ENCODE data around the gene CGB2. TPM values are rescaled to one million over a fixed set of nuclear protein-coding genes. Genes with fewer than 3 reads are reported as not detected.
A peak's percentile ranks its signal among the peaks of the same experiment; 100 is the strongest.
"Not testable (repeated sequence)": the region's sequence is repeated elsewhere in the genome, so short reads cannot be mapped to it uniquely, and the experiment has no call there.

Gene CGB2
- total and polyA plus RNA-seq, 4 donors, result 1.1 TPM; not detected in 3

GRCh38 chr19:49016067-49016839 is 15.4 kb upstream of the CGB2 start:
- Histone ChIP-seq H3K36me3 (ENCODE audit: control insufficient read depth in 1 of 2, insufficient read depth in 2 of 2, low read length in 1 of 2) (no peaks in the 10 kb centered on the region), H3K9me3 (ENCODE audit: control insufficient read depth, low read length) (no peaks in the 10 kb centered on the region), H3K4me3 (ENCODE audit: low read length in 2 of 2) (no peak overlapping the region), H3K27ac (ENCODE audit: low read depth in 1 of 2, low read length in 2 of 2) (no peak overlapping the region), H3K27me3 (ENCODE audit: control insufficient read depth in 1 of 2, insufficient read depth in 2 of 2, low read length in 1 of 2) (no peaks in the 10 kb centered on the region), H3K4me1 (ENCODE audit: control insufficient read depth in 1 of 2, insufficient read depth in 2 of 2, low read length in 2 of 2) (no peaks in the 10 kb centered on the region)
- intact Hi-C loops (cut with DNase I), result no loop called here
- ATAC-seq (ENCODE audit: low FRiP score) (no peak), DNase-seq (no peak)
- WGBS, 2 donors, result 91 to 94% methylated on average over 22 to 29 of the region's 29 CpGs

- intact Hi-C loops (cut with DNase I), result no loop called here
- Histone ChIP-seq H3K4me1 (ENCODE audit: control insufficient read depth in 1 of 2, insufficient read depth in 2 of 2, low read length in 2 of 2) (no peaks in the 10 kb centered on the region), H3K36me3 (ENCODE audit: control insufficient read depth in 1 of 2, insufficient read depth in 2 of 2, low read length in 1 of 2) (no peaks in the 10 kb centered on the region), H3K4me3 (ENCODE audit: low read length in 2 of 2) (peak within 1 kb of the TSS; percentile 5 to 28), H3K27ac (ENCODE audit: low read depth in 1 of 2, low read length in 2 of 2) (no peak within 1 kb of the TSS), H3K9me3 (ENCODE audit: control insufficient read depth, low read length) (no peaks in the 10 kb centered on the region), H3K27me3 (ENCODE audit: control insufficient read depth in 1 of 2, insufficient read depth in 2 of 2, low read length in 1 of 2) (no peaks in the 10 kb centered on the region)
- ATAC-seq (ENCODE audit: low FRiP score) (no peak), DNase-seq (no peak)
- 73 to 76% methylated on average over 17 of the region's 17 CpGs for WGBS, 2 donors
These were observed 14.5 kb upstream of the CGB2 start, which contains the start of gene LHB for GRCh38 chr19:49017041-49017665. LHB (minus strand) TSS chr19:49017091; CDS start chr19:49017081, 10 bp downstream.

- Histone ChIP-seq H3K9me3 (ENCODE audit: control insufficient read depth, low read length) (no peaks in the 10 kb centered on the region), H3K27ac (ENCODE audit: low read depth in 1 of 2, low read length in 2 of 2) (no peak overlapping the region), H3K4me3 (ENCODE audit: low read length in 2 of 2) (peak overlapping the region; percentile 5 to 28), H3K27me3 (ENCODE audit: control insufficient read depth in 1 of 2, insufficient read depth in 2 of 2, low read length in 1 of 2) (no peaks in the 10 kb centered on the region), H3K4me1 (ENCODE audit: control insufficient read depth in 1 of 2, insufficient read depth in 2 of 2, low read length in 2 of 2) (no peaks in the 10 kb centered on the region), H3K36me3 (ENCODE audit: control insufficient read depth in 1 of 2, insufficient read depth in 2 of 2, low read length in 1 of 2) (no peaks in the 10 kb centered on the region)
- 1% methylated on average over 62 of the region's 62 CpGs for WGBS, 2 donors
- peak; percentile 37 for ATAC-seq (ENCODE audit: low FRiP score)
- peak; percentile 67 to 86 for DNase-seq
- intact Hi-C loops (cut with DNase I), result no loop called here
These were observed 13.9 kb upstream of the CGB2 start for GRCh38 chr19:49017666-49018351.

- not testable (repeated sequence) for H3K27ac ChIP-seq (ENCODE audit: low read depth in 1 of 2, low read length in 2 of 2)
These were observed 13.1 kb upstream of the CGB2 start for GRCh38 chr19:49018388-49019241.

GRCh38 chr19:49019242-49019932 is 12.3 kb upstream of the CGB2 start:
- WGBS, 2 donors, result 14 to 21% methylated on average over 17 to 41 of the region's 41 CpGs
- Histone ChIP-seq H3K4me1 (ENCODE audit: control insufficient read depth in 1 of 2, insufficient read depth in 2 of 2, low read length in 2 of 2) (no peaks in the 10 kb centered on the region), H3K36me3 (ENCODE audit: control insufficient read depth in 1 of 2, insufficient read depth in 2 of 2, low read length in 1 of 2) (no peaks in the 10 kb centered on the region), H3K27ac (ENCODE audit: low read depth in 1 of 2, low read length in 2 of 2) (no peak overlapping the region), H3K4me3 (ENCODE audit: low read length in 2 of 2) (no peak overlapping the region), H3K27me3 (ENCODE audit: control insufficient read depth in 1 of 2, insufficient read depth in 2 of 2, low read length in 1 of 2) (no peaks in the 10 kb centered on the region), H3K9me3 (ENCODE audit: control insufficient read depth, low read length) (no peaks in the 10 kb centered on the region)
- peak; percentile 64 for ATAC-seq (ENCODE audit: low FRiP score)
- peak; percentile 76 to 89 for DNase-seq
- intact Hi-C loops (cut with DNase I), result no loop called here

More at GRCh38 chr19:49018388-49019241, 13.1 kb upstream of the CGB2 start:
- ATAC-seq (ENCODE audit: low FRiP score) (peak; percentile 8), DNase-seq (peak in 1 of 2 donors; percentile 81)
- H3K36me3 ChIP-seq (ENCODE audit: control insufficient read depth in 1 of 2, insufficient read depth in 2 of 2, low read length in 1 of 2); H3K9me3 ChIP-seq (ENCODE audit: control insufficient read depth, low read length); H3K4me1 ChIP-seq (ENCODE audit: control insufficient read depth in 1 of 2, insufficient read depth in 2 of 2, low read length in 2 of 2); intact Hi-C loops (cut with DNase I); H3K27me3 ChIP-seq (ENCODE audit: control insufficient read depth in 1 of 2, insufficient read depth in 2 of 2, low read length in 1 of 2): not testable (repeated sequence)
- peak overlapping the region in 1 of 2 donors; percentile 5 for H3K4me3 ChIP-seq (ENCODE audit: low read length in 2 of 2)
- 3 to 4% methylated on average over 41 to 50 of the region's 50 CpGs for WGBS, 2 donors

GRCh38 chr19:49020342-49020741 is 11.3 kb upstream of the CGB2 start:
- Histone ChIP-seq H3K36me3 (ENCODE audit: control insufficient read depth in 1 of 2, insufficient read depth in 2 of 2, low read length in 1 of 2) (no peaks in the 10 kb centered on the region), H3K9me3 (ENCODE audit: control insufficient read depth, low read length) (no peaks in the 10 kb centered on the region), H3K4me1 (ENCODE audit: control insufficient read depth in 1 of 2, insufficient read depth in 2 of 2, low read length in 2 of 2) (no peaks in the 10 kb centered on the region), H3K27me3 (ENCODE audit: control insufficient read depth in 1 of 2, insufficient read depth in 2 of 2, low read length in 1 of 2) (no peaks in the 10 kb centered on the region), H3K27ac (ENCODE audit: low read depth in 1 of 2, low read length in 2 of 2) (no peak overlapping the region), H3K4me3 (ENCODE audit: low read length in 2 of 2) (no peak overlapping the region)
- ATAC-seq (ENCODE audit: low FRiP score) (no peak), DNase-seq (no peak)
- WGBS, 2 donors, result 66 to 67% methylated on average over 11 of the region's 11 CpGs
- intact Hi-C loops (cut with DNase I), result no loop called here

GRCh38 chr19:49020931-49021895 is 10.5 kb upstream of the CGB2 start:
- intact Hi-C loops (cut with DNase I), result no loop called here
- no peak for ATAC-seq (ENCODE audit: low FRiP score)

More at GRCh38 chr19:49020931-49021895, 10.5 kb upstream of the CGB2 start:
- DNase-seq, result no peak
- Histone ChIP-seq H3K9me3 (ENCODE audit: control insufficient read depth, low read length) (no peaks in the 10 kb centered on the region), H3K27ac (ENCODE audit: low read depth in 1 of 2, low read length in 2 of 2) (no peak overlapping the region), H3K27me3 (ENCODE audit: control insufficient read depth in 1 of 2, insufficient read depth in 2 of 2, low read length in 1 of 2) (no peaks in the 10 kb centered on the region), H3K4me1 (ENCODE audit: control insufficient read depth in 1 of 2, insufficient read depth in 2 of 2, low read length in 2 of 2) (no peaks in the 10 kb centered on the region), H3K4me3 (ENCODE audit: low read length in 2 of 2) (no peak overlapping the region), H3K36me3 (ENCODE audit: control insufficient read depth in 1 of 2, insufficient read depth in 2 of 2, low read length in 1 of 2) (no peaks in the 10 kb centered on the region)
- 50 to 51% methylated on average over 16 of the region's 16 CpGs for WGBS, 2 donors

All from aorta (tissue), 5 donors.